HG03520 (cell line): ENCODE results near the gene PIM2.
"Not testable (repeated sequence)": the region's sequence is repeated elsewhere in the genome, so short reads cannot be mapped to it uniquely, and the experiment has no call there.

Experiments used
- ATAC-seq: cut with Tn5 transposase; IDR thresholded peaks from one replicate; pipeline ENCODE4 v1.9.1; 2021; ENCODE audit warnings: mild to moderate bottlenecking, moderate library complexity; ENCODE audit not compliant: unreplicated experiment

Gene PIM2

DNA sequence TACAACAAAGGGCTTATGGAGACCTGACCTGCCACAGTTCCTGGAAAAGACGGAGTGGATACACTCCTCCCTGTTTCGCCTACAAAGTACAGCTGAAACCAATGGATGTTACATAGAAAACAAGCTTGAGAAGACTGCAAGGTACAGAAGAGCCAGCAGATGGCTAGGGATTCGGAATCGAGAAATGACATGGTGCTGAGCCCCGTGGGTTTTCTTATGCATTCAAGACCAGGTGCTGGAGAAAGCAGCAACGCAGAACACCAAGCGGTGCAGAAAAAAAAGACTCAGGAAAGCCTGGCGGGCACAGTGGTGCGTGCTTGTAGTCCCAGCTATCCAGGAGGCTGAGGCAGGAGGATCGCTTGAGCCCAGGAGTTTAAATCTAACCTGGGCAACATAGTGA lies 35.1 kb downstream of the PIM2 start:
- ATAC-seq, result no peak

DNA sequence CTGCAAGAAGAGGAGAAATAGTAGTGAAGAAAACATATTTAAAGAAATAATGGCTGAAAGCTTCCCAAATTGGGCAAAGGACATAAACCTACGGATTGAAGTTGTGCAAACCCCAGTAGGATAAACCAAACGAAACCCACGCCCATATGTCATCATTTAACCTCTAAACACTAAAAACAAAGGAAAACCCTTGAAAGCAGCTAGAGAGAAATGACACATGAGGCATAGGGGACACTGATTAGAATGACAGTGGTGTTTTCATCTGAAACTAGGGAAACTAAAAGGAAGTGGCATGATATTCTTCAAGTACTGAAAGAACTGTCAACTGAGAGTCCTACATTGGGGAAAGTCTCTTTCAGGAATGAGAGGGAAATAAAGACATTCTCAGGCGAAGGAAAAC lies 41.9 kb downstream of the PIM2 start:
- not testable (repeated sequence) for ATAC-seq

DNA sequence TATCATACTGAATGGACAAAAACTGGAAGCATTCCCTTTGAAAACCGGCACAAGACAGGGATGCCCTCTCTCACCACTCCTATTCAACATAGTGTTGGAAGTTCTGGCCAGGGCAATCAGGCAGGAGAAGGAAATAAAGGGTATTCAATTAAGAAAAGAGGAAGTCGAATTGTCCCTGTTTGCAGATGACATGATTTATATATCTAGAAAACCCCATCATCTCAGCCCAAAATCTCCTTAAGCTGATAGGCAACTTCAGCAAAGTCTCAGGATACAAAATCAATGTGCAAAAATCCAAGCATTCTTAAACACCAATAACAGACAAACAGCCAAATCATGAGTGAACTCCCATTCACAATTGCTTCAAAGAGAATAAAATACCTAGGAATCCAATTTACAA lies 46.8 kb downstream of the PIM2 start:
- ATAC-seq, result not testable (repeated sequence)

DNA sequence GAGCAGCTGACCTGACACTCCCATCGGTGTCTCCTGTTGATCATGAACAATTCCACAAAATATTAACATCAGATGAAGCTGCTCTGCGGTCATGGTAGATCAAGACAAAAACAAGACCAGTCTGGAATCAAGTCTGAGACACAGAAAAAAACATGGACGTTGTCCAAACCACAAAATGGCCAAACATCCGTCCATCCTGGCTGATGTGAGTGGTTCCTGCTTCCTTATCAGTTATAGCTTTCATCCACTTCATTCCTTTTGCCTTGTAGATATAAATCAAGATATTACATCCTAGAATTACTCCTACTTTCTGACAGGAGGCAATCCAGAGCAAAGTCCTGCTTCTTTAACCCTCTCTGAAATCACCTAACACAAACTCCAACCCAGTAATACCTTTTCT lies 54.6 kb downstream of the PIM2 start:
- no peak for ATAC-seq
